ENCODE measurements around the gene PGPEP1. TPM values are rescaled to one million over a fixed set of nuclear protein-coding genes. Genes with fewer than 3 reads are reported as not detected.

Gene PGPEP1
- total and polyA plus RNA-seq, 10 of the 15 experiments (the other 5 are each of a cell fraction or from before 2014, with no cell fraction given) = 13.8 to 39.4 (median 17.0) TPM

DNA sequence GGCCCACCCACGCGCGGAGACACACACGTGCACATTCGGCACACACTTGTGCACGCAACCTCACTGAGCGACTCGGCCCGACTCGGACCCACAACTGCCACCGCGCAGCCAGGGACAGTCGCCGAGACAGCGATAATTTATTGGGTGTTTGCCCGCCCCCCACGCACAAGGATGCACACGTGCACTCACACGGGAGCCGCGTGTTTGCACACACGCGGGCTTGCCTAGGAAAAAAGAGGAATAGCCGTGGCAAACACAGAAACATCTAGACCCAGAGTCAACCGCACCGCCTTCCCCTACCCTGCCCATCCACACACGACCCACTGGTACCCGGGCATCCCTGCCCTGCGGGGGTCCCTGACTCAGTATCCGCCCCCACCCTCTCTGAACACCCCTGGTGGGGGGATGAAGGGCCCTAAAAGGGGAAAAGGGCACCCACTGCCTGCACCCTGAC lies 77.7 kb downstream of the PGPEP1 start:
- TF ChIP-seq ASH2L (IDR thresholded peaks at IDR 0.05; ENCODE audit: borderline replicate concordance, low read depth) (no peak), CTCF (IDR thresholded peaks at IDR 0.05 in 2 of 3, conservative IDR thresholded peaks at IDR 0.05 in 1 of 3; ENCODE audit: control insufficient read depth in 2 of 3, extremely low read depth in 1 of 3, insufficient read depth in 1 of 3, low read depth in 3 of 3, low read length in 3 of 3) (no peak), CREM (IDR thresholded peaks at IDR 0.05; ENCODE audit: low read depth) (no peak), ELK1 (IDR thresholded peaks at IDR 0.05; ENCODE audit: low read depth, low read length) (no peak), PKNOX1 (IDR thresholded peaks at IDR 0.05) (no peak), KLF5 (IDR thresholded peaks at IDR 0.05; ENCODE audit: partially characterized antibody) (no peak), CREB1 (IDR thresholded peaks at IDR 0.05; ENCODE audit: low read depth) (no peak), NR2F1 (conservative IDR thresholded peaks at IDR 0.05) (no peak), BHLHE40 (IDR thresholded peaks at IDR 0.05; ENCODE audit: borderline replicate concordance in 1 of 2, low read depth in 2 of 2, low read length in 1 of 2) (peak; percentile 82 to 93), IKZF1 (conservative IDR thresholded peaks at IDR 0.05) (0 out of 2 replicates have a peak, but pooled peaks have one; percentile 5), EGR1 (IDR thresholded peaks at IDR 0.05; ENCODE audit: borderline replicate concordance in 1 of 2, low read depth in 2 of 2, low read length in 2 of 2) (peak in 1 of 2 experiments; percentile 58; a peak in 1 of 3 replicates), SMC3 (IDR thresholded peaks at IDR 0.05; ENCODE audit: borderline replicate concordance, low read length) (no peak), BACH1 (IDR thresholded peaks at IDR 0.05; ENCODE audit: borderline replicate concordance) (peak; percentile 74), GATAD2B (conservative IDR thresholded peaks at IDR 0.05; ENCODE audit: low read depth) (no peak), USF1 (IDR thresholded peaks at IDR 0.05; ENCODE audit: borderline replicate concordance, extremely low read length, insufficient read depth, low read depth, low read length) (no peak)
- TF ChIP-seq, protein P1, sequence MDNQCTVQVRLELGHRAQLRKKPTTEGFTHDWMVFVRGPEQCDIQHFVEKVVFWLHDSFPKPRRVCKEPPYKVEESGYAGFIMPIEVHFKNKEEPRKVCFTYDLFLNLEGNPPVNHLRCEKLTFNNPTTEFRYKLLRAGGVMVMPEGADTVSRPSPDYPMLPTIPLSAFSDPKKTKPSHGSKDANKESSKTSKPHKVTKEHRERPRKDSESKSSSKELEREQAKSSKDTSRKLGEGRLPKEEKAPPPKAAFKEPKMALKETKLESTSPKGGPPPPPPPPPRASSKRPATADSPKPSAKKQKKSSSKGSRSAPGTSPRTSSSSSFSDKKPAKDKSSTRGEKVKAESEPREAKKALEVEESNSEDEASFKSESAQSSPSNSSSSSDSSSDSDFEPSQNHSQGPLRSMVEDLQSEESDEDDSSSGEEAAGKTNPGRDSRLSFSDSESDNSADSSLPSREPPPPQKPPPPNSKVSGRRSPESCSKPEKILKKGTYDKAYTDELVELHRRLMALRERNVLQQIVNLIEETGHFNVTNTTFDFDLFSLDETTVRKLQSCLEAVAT (IDR thresholded peaks at IDR 0.05) = no peak
- in situ Hi-C loops (cut with MboI) (no loop called here), intact Hi-C loops (cut with micrococcal nuclease; ENCODE audit: unreplicated experiment) (loop anchor here (10.0 kb wide), 1 partner anchor 213 kb away; the partner anchor contains the start of gene RAB3A)
- Histone ChIP-seq H3K9me3 (replicated peaks; ENCODE audit: control insufficient read depth, insufficient read depth, low read length) (no peaks in the 10 kb centered on the region), H3K27me3 (replicated peaks in 1 of 2; ENCODE audit: control insufficient read depth in 2 of 2, insufficient read depth in 2 of 2, low read length in 1 of 2) (no peaks in the 10 kb centered on the region), H3K27ac (ENCODE audit: control insufficient read depth, insufficient read depth) (peak overlapping the region; percentile 19; the same call in 1 of the 2 replicates), H2AFZ (ENCODE audit: control insufficient read depth, low read depth, low read length) (0 out of 2 replicates have a peak overlapping the region, but pooled peaks have one; percentile 9), H3K4me3 (peak overlapping the region; percentile 65; the same call in 1 of the 2 replicates), H3K4me1 (ENCODE audit: control insufficient read depth, insufficient read depth, low read length) (peaks cover 69% of the 10 kb centered on the region), H3K4me2 (ENCODE audit: control insufficient read depth, insufficient read depth) (peak overlapping the region; percentile 94), H4K20me1 (ENCODE audit: control insufficient read depth, insufficient read depth) (no peaks in the 10 kb centered on the region), H3K36me3 (ENCODE audit: control insufficient read depth in 2 of 2, insufficient read depth in 2 of 2, low read length in 1 of 2) (no peaks in the 10 kb centered on the region), H3K79me2 (ENCODE audit: control insufficient read depth, insufficient read depth, low read length) (peaks cover 38% of the 10 kb centered on the region), H3K9ac (ENCODE audit: control insufficient read depth, insufficient read depth, low read length) (no peak overlapping the region)
- no TSS peak for BruUV-seq (replicated peaks)
- ATAC-seq (no peak), DNase-seq (ENCODE audit: low read depth, low spot score) (no peak), FAIRE-seq (no peak)
- ChIA-PET SMC1A (ENCODE audit: uncharacterized antibody, unreplicated experiment) (interaction anchor here (0.6 to 2.6 kb wide), 5 partner anchors 11 to 136 kb away, joined by 3 to 11 read pairs (median 3); no protein-coding TSS in a partner anchor), POLR2A (interaction anchor here (0.5 to 2.6 kb wide), 10 partner anchors 10 to 241 kb away, joined by 3 to 21 read pairs (median 4); partner anchors contain the start of genes JUND and LSM4), RAD21 (ENCODE audit: unreplicated experiment) (interaction anchor here (0.6 to 2.1 kb wide), 7 partner anchors 11 to 426 kb away, joined by 3 to 12 read pairs (median 6); partner anchors contain the start of genes JUND and LSM4), CTCF (interaction anchor here (0.8 to 2.1 kb wide), 6 partner anchors 14 to 139 kb away, joined by 3 to 14 read pairs (median 5); partner anchors contain the start of gene GDF15)
- WGBS (ENCODE audit: insufficient coverage, insufficient replicate concordance, low lambda C conversion rate, missing lambda C conversion rate) = 18% methylated on average over 30 of the region's 30 CpGs
